B cell (primary cell): ENCODE data around the gene MCAM. TPM values are rescaled to one million over a fixed set of nuclear protein-coding genes. Genes with fewer than 3 reads are reported as not detected.

Source experiments
- ATAC-seq: fragments of 200-7000 bp; cut with Tn5 transposase; one replicate; pipeline ENCODE4 v1.10.0; 2021; ENCODE audit warnings: low read depth, mild to moderate bottlenecking, moderate number of reproducible peaks, moderate library complexity
- CTCF ChIA-PET: fragments of 350-600 bp; sonication (Branson Sonifier 250); formaldehyde crosslinking; loops from one replicate; lab custom pipeline; 2021; ENCODE audit warnings: antibody characterized with exemption, inconsistent platforms; lab: Charles Lee
- POLR2A ChIA-PET: fragments of 350-600 bp; sonication (Branson Sonifier 250); formaldehyde crosslinking; loops from one replicate; lab custom pipeline; 2021; ENCODE audit warnings: antibody characterized with exemption; lab: Charles Lee
- DNase-seq: peaks from one replicate; pipeline ENCODE4 v3.0.0; 2013
- H2AFZ ChIP-seq: 2 replicates; pipeline ENCODE4 v1.6.1; 2012; ENCODE audit warnings: mild to moderate bottlenecking, low read depth, low read length; ENCODE audit not compliant: insufficient read depth, poor library complexity, severe bottlenecking
- H3K27ac ChIP-seq, 2 donors: 1 replicate in 1 of 2; 2 replicates in 1 of 2; pipeline ENCODE4 v1.5.1; 2012 to 2013; ENCODE audit warnings: low read length in 2 of 2, mild to moderate bottlenecking in 2 of 2, moderate library complexity in 1 of 2
- H3K27me3 ChIP-seq, 4 experiments: fragments of 200-600 bp in 1 of 4; sonication (generic) in 1 of 4; replicated peaks in 1 of 4; 1 replicate in 2 of 4; 2 replicates in 2 of 4; pipeline versions ENCODE4 v1.6.1 to v1.7.0; 2013 to 2016; ENCODE audit warnings: low read length in 3 of 4, mild to moderate bottlenecking in 2 of 4, mixed read lengths in 1 of 4, moderate library complexity in 1 of 4; ENCODE audit not compliant: insufficient read depth in 4 of 4, control insufficient read depth in 3 of 4; ENCODE audit errors: control extremely low read depth in 1 of 4
- H3K36me3 ChIP-seq, 2 experiments: replicated peaks in 1 of 2; 1 replicate in 1 of 2; 2 replicates in 1 of 2; pipeline versions ENCODE4 v1.6.1 to v1.7.1; 2013; ENCODE audit warnings: low read length in 1 of 2; ENCODE audit not compliant: insufficient read depth in 2 of 2, control insufficient read depth in 1 of 2; ENCODE audit errors: control extremely low read depth in 1 of 2, extremely low read depth in 1 of 2
- H3K4me1 ChIP-seq, 2 donors: fragments of 200-600 bp in 1 of 2; sonication (generic) in 1 of 2; 1 replicate in 1 of 2; 2 replicates in 1 of 2; pipeline versions ENCODE4 v1.5.1 to v1.6.1; 2013 to 2017; ENCODE audit warnings: low read length in 2 of 2; ENCODE audit not compliant: control insufficient read depth in 2 of 2, insufficient read depth in 2 of 2
- H3K4me2 ChIP-seq: replicated peaks from 2 replicates; pipeline ENCODE3; 2012; ENCODE audit warnings: mild to moderate bottlenecking, low read depth, low read length; ENCODE audit not compliant: poor library complexity, severe bottlenecking
- H3K4me3 ChIP-seq, 5 experiments: fragments of 200-600 bp in 1 of 5; sonication (generic) in 1 of 5; 1 replicate in 3 of 5; 2 replicates in 2 of 5; pipeline versions ENCODE4 v1.5.1 to v1.7.0; 2011 to 2016; ENCODE audit warnings: low read length in 4 of 5, mild to moderate bottlenecking in 4 of 5, low read depth in 2 of 5, control low read depth in 1 of 5, moderate library complexity in 1 of 5; ENCODE audit not compliant: insufficient read depth in 1 of 5; ENCODE audit errors: control extremely low read depth in 1 of 5, extremely low read depth in 1 of 5
- H3K79me2 ChIP-seq: fragments of 200-600 bp; sonication (generic); one replicate; pipeline ENCODE4 v1.6.0; 2016; ENCODE audit warnings: low read length; ENCODE audit not compliant: control insufficient read depth, insufficient read depth
- H3K9ac ChIP-seq: fragments of 200-600 bp; sonication (generic); 2 replicates; pipeline ENCODE4 v1.6.1; 2017; ENCODE audit warnings: mild to moderate bottlenecking, low read length, moderate library complexity
- H3K9me3 ChIP-seq, 3 donors: one replicate each; pipeline versions ENCODE4 v1.6.1 to v1.7.1; 2013; ENCODE audit warnings: low read length in 2 of 3; ENCODE audit not compliant: control insufficient read depth in 2 of 3, insufficient read depth in 1 of 3; ENCODE audit errors: control extremely low read depth in 1 of 3
- H4K20me1 ChIP-seq: 2 replicates; pipeline ENCODE4 v1.6.0; 2012; ENCODE audit warnings: mild to moderate bottlenecking, low read length; ENCODE audit not compliant: insufficient read depth, control insufficient read depth, poor library complexity, severe bottlenecking
- H3K27ac Mint-ChIP-seq: one replicate; pipeline ENCODE4 v1.8.0; 2021; ENCODE audit warnings: mixed read lengths
- H3K27me3 Mint-ChIP-seq: one replicate; pipeline ENCODE4 v1.8.0; 2021; ENCODE audit warnings: mixed read lengths
- H3K4me1 Mint-ChIP-seq: one replicate; pipeline ENCODE4 v1.8.0; 2021; ENCODE audit warnings: mixed read lengths
- H3K4me3 Mint-ChIP-seq: one replicate; pipeline ENCODE4 v1.8.0; 2021; ENCODE audit warnings: mixed read lengths
- H3K9me3 Mint-ChIP-seq: one replicate; pipeline ENCODE4 v1.8.0; 2022; ENCODE audit warnings: mixed read lengths; ENCODE audit not compliant: insufficient read depth
- EZH2 ChIP-seq: IDR thresholded peaks from 2 replicates; pipeline ENCODE4 v1.6.1; 2012; ENCODE audit warnings: borderline replicate concordance, low read depth, mild to moderate bottlenecking, moderate library complexity, low read length; ENCODE audit not compliant: insufficient read depth, poor library complexity, severe bottlenecking
- WGBS: methylation state at CpG from one replicate; pipeline ENCODE4 v1.1.5; 2013; ENCODE audit warnings: missing lambda C conversion rate; ENCODE audit not compliant: insufficient coverage; 5-methylcytosine and 5-hydroxymethylcytosine counted together
- intact Hi-C: fragments of 100-400 bp; cut with micrococcal nuclease; formaldehyde crosslinking; loops from one replicate; pipeline ENCODE4 v1.10.0; 2022
- polyA plus RNA-seq: library from polyadenylated mRNA; depleted of rRNA; stranded (reverse); fragments of >200 nt; gene quantifications from 2 replicates; pipeline ENCODE4 v1.2.3, GENCODE V29; 2012
- total RNA-seq, 2 donors: library from RNA; stranded (reverse); fragments of 120-200 nt in 1 of 2; gene quantifications; 1 replicate in 1 of 2; 2 replicates in 1 of 2; pipeline versions ENCODE4 v1.2.3 to v1.2.4, GENCODE V29; 2013 to 2022
- TF ChIP-seq, protein P1 (sequence below): fragments of 200-600 bp; IDR thresholded peaks from one replicate; pipeline ENCODE4 v1.8.0; 2022; ENCODE audit warnings: antibody characterized with exemption, mild to moderate bottlenecking

MCAM gene
- total and polyA plus RNA-seq, 2 donors (not counting 1 experiment from before 2014, with no cell fraction given): 0.42 to 1.1 TPM

DNA sequence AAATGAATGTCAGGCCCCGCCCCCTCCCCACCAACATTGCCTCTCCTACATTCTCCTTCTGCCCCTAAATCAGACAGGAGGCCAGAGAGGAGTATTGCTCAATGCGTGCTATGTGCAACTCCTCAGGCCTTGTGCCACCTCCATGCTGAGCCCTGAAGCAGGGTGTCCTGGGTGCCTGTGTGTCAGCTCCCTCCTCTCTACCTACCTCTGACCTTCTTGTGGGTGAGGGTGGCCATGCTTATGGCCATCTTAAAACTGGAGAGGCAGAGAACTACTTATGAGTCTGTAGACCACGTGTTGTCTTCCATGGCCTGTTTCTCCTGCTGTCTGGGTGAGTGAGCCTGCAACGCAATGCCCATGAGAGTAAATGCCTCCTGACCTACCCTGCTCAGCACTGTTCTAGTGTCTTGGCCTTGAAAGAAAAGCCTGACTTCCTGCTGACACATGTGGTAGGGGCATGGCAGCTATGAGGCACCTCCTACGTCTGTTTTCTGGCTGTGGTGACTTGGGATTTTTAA lies 10.5 kb downstream of the MCAM start:
- no peak for DNase-seq
- H3K27ac Mint-ChIP-seq: peak overlapping the region; percentile 20
- 78% methylated on average over 3 of the region's 5 CpGs for WGBS
- ATAC-seq: no peak
- H3K9me3 Mint-ChIP-seq: no peaks in the 10 kb centered on the region
- H3K4me3 Mint-ChIP-seq: no peak overlapping the region
- Histone ChIP-seq H3K4me3 (no peak overlapping the region), H3K9me3 (no peaks in the 10 kb centered on the region), H2AFZ (no peak overlapping the region), H3K27me3 (no peaks in the 10 kb centered on the region), H4K20me1 (no peaks in the 10 kb centered on the region), H3K4me2 (no peak overlapping the region), H3K36me3 (peaks cover 24 to 41% of the 10 kb centered on the region in 2 experiments), H3K9ac (no peak overlapping the region), H3K4me1 (no peaks in the 10 kb centered on the region), H3K79me2 (no peaks in the 10 kb centered on the region), H3K27ac (no peak overlapping the region)
- ChIA-PET POLR2A (no interaction called here), CTCF (interaction anchor here (0.8 to 0.9 kb wide), 2 partner anchors 18 to 138 kb away, joined by 3 read pairs; no protein-coding TSS in a partner anchor)
- H3K4me1 Mint-ChIP-seq: no peaks in the 10 kb centered on the region
- H3K27me3 Mint-ChIP-seq: no peaks in the 10 kb centered on the region
- intact Hi-C loops: no loop called here
- no peak for TF ChIP-seq EZH2
- TF ChIP-seq, protein P1, sequence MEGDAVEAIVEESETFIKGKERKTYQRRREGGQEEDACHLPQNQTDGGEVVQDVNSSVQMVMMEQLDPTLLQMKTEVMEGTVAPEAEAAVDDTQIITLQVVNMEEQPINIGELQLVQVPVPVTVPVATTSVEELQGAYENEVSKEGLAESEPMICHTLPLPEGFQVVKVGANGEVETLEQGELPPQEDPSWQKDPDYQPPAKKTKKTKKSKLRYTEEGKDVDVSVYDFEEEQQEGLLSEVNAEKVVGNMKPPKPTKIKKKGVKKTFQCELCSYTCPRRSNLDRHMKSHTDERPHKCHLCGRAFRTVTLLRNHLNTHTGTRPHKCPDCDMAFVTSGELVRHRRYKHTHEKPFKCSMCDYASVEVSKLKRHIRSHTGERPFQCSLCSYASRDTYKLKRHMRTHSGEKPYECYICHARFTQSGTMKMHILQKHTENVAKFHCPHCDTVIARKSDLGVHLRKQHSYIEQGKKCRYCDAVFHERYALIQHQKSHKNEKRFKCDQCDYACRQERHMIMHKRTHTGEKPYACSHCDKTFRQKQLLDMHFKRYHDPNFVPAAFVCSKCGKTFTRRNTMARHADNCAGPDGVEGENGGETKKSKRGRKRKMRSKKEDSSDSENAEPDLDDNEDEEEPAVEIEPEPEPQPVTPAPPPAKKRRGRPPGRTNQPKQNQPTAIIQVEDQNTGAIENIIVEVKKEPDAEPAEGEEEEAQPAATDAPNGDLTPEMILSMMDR: no peak

DNA sequence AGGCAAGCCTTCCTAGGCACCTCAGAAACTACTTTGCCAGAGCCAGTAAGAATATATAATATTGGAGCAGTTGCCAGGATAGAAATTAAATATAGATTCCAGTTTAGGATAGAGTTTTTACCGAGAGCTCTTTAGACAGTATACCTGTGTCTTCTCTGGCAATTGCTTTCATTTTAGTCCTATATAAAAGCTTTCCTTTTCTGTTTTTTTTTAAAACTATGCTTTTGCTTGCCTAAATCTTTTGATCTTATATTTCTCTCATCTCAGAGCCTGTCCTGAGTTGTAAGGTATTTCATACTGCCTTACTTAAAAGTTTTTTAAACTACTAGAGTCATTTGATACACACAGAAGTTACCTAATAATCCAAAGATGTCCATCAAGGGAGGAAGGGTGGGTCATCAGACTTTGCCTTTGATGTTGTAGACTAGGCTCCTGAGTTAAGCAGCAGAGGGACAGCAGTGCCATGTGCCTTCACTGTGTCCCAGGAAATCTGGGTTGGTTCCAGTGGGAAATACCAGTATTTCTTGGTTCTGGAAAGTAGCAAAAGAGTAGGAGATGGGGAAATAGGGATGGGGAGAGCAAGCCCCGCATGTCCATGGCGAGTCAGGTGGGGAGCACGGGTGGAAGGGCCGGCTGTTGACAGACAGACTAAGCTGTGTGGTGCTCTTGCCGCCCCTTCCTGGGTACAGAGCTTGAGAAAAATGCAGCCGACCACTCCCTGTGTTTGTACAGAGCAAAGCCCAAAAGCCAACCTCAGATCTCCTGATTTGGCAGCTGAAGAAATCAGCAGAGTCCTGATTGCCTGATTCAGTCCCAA lies 11.2 kb downstream of the MCAM start:
- Histone ChIP-seq H3K4me3 (no peak overlapping the region), H4K20me1 (no peaks in the 10 kb centered on the region), H3K27me3 (no peaks in the 10 kb centered on the region), H3K36me3 (peaks cover 29 to 48% of the 10 kb centered on the region in 2 experiments), H3K9ac (no peak overlapping the region), H3K4me1 (no peaks in the 10 kb centered on the region), H3K27ac (no peak overlapping the region), H3K9me3 (no peaks in the 10 kb centered on the region), H3K79me2 (no peaks in the 10 kb centered on the region), H3K4me2 (no peak overlapping the region), H2AFZ (no peak overlapping the region)
- 100% methylated on average over 6 of the region's 7 CpGs for WGBS
- ChIA-PET POLR2A (no interaction called here), CTCF (interaction anchor here (0.9 kb wide), 1 partner anchor 18 kb away, joined by 3 read pairs; no protein-coding TSS in a partner anchor)
- Mint-ChIP-seq H3K9me3 (no peaks in the 10 kb centered on the region), H3K4me1 (no peaks in the 10 kb centered on the region), H3K27me3 (no peaks in the 10 kb centered on the region), H3K27ac (no peak overlapping the region), H3K4me3 (no peak overlapping the region)
- ATAC-seq (no peak), DNase-seq (no peak)
- intact Hi-C loops: no loop called here
- no peak for TF ChIP-seq EZH2
- TF ChIP-seq, protein P1: no peak
